GM04503 (cell line): Measurements from ENCODE around the gene SGCD.

Source experiments
- DNase-seq: peaks from one replicate; pipeline ENCODE4 v3.0.0-alpha.2; 2012; ENCODE audit warnings: low read depth

SGCD gene

DNA sequence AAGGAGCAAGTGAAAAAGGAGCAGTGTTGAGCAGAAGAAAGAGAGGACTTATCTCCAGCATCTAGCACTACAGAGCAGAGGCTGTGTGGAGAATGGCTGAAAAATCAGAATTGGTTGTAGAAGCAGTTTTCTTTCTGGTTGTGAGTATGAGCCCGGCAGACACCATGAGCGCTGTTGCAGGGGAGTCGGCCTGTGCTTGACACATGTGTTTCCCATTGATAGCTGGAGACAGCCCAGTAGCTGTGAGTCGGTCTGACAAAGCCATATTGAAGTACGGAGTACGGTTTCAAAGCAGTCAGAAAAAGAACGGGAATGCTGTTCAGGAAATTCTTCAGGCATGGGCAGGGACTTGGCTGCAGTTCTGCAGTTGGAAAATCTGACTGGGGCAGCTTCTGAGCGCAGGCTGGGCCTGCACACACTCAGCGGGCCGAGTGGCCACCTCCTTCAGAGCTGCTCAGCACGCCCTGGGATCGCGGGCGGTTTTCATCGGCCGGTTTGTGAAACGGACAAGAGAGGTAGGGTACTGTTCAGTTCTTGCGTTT, at the start of gene SGCD:
TSS of gene SGCD (plus strand) at position 447 of the 542 bp plus-strand sequence.
- peak; percentile 92 for DNase-seq

DNA sequence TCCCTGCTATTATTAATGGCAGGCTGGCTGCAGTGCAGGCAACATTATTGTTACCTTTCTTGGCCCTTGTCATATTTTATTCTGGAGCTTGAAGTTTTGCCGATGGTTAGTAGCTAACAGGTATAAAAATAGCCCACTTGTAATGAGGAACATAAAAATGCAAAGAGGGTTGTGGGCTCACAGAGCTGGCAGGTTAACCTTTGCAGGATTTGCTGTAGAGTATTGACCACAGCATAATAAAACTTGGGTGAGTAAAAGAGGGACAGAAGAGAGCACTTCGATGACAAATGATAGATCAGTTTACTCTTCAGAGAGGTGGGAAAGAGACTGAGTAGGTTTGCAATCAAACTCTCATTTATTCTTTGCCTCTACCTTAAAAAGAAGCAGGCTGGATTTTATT, 49.7 kb upstream of the SGCD start:
- DNase-seq: no peak

DNA sequence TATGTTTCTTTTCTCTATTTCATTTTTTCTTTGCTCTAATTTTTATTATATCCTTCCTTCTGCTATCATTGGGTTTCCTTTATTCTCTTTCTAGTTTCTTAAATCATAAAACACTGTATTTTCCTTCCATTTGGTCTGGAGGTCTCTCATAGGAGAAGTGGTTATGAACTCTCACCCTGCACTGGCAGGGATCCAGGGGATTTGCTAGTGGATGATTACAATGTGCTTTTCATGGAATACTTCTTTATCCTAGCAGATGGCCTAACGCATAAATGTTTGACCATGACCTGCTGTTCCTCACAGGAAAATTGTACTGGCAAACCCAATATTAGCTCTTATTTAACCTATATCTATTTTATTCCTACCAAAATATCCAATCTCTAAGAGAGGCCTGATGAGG, 31.5 kb upstream of the SGCD start:
- no peak for DNase-seq

DNA sequence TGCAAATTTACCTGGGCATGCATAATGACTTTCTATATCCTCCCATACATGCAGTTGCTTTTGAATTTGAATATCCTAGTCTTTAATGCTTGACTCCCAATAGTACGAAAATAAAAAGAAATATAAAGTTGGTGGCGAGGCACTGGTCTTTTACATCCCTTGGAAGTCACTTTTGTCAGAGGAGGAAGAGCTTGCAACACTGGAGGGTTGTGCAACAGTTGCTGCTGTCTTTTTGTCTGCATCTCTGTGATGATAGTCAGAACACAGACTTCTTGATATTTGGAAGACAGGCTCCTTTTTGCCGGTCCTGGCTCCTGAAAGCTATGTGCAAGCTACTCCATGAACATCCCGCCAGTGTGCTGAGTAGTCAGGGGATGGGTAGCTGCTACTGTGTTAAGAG, 16.8 kb upstream of the SGCD start:
- no peak for DNase-seq

DNA sequence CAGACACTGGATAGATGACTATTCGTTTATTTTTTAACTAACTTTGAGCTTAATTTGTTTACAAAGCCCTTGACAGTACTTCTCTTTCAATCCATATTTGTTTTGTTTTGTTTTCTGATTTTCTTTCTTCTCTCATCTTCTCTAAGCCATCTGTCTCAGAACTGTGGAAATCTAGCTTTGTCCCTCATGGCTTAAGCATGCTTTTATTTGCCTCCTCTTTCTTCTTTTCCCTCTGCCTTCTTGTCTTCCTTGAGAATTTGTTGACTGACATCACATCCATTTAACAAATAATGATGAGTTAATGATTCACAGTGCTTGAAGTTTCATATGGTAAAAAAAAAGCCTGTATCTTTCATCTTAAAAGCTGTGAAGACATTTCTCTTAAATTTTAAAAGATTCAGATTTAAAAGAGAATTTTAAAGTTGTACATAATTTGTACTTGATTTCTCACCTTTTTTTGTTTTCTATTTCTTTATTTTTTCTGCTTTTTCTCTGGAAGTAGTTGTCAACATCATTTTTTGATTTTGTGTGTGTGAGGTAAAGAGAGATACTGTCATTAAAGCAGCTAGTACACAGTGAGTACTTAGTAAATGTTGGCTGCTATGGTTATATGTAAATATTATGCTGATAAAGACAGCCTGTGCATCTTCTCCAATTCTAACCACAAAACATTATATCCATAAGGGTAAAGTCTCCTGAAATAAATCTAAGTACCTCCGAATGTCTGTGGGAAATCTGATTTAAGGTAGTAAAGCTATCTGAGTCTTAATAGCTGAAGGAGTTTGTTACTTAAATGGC, 13.9 kb upstream of the SGCD start:
- DNase-seq: no peak

DNA sequence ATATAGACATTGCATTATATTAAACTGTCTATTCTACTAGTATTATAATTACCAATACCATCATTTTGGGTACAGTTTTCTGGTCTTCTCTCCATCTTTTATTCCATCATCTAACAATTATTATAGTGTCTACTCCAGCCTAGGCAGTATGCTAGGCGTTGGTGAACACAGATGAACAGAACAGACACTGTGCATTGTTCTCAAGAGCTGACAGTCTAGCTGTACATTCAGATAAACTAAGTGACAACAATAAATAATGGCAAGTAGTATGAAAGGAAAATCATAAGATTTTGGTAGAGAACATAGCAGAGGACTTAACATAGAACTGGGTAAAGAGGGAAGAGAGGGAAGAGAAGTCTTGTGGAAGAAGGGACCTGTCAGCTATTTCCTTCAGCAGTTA, 12.5 kb upstream of the SGCD start:
- DNase-seq: no peak

DNA sequence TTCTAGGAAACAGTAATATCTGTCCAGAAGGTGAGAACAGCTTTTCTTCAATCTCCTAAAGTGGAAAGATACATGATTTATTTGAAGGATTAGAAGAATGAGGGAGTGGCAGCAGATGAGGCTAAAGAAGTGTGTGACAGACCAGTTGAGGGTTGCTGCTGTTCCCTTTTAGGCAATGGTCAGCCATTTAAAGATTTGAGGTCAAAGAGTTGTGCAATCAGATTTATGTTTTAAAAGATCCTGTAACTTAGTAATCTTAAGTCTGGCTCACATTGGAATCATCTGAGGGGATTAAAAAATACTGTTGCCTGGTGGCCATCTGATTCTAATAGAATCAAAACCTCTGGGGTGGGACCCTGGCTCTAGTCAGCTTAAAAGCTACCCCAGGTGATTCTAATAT, 4.3 kb upstream of the SGCD start:
- no peak for DNase-seq

DNA sequence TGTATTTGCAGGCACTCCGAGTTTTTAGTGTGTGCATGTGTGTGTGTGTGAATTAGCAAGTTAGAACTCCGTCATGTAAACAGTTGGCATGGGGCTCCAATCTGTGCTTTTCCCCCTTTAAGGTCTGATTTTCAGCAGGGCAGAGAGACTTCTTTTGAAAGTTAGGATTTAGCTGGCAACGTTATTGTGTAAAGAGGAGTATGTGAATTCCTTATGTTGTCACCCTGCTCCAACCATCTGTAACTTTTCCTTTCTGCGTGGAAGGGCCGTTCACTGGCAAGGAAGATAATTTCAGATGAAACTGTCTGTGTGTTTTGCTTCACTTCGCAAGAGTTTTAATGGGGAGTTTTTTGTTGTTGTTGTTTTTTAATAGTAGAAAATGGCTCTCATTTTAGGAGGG, 332 bp downstream of the SGCD start:
- DNase-seq: no peak

DNA sequence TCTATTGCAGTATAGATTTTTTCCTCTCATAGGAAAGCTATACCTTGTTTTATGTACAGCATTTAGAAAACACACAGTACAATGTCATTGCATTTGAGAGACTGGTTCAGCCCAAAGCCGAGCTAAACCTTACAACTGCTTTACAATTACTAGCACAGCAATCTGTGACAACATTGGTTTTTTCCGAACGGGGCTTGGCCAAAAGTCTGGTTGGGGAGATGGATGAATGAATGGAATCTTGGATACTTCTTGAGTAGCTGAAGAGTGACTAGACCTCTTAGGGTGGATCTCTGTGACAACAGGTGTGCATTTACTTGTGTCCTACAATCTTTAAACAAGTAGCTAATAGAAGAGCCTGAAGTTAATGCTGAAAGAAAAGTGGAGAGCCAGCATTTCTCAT, 1.2 kb downstream of the SGCD start:
- DNase-seq: no peak

DNA sequence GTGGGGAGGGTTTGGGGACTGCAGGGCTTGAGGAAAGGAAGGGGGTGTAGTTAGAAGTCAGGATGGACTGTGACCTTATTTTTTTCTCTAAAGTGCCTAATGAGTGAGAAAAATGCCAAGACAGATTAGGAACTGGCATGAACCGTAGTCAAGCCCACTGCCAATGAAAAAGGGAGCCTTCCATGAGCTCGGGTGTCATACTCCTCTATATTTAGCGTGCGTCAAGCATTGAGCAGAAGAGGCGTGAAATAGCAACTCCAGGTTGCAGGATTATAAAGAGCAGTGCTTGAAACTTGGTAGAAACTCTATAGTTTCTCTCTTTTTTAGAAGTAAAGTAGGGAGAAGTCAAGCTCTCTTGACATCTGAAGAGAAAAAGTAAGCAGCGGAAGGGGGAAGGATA, 1.8 kb downstream of the SGCD start:
- DNase-seq: no peak

DNA sequence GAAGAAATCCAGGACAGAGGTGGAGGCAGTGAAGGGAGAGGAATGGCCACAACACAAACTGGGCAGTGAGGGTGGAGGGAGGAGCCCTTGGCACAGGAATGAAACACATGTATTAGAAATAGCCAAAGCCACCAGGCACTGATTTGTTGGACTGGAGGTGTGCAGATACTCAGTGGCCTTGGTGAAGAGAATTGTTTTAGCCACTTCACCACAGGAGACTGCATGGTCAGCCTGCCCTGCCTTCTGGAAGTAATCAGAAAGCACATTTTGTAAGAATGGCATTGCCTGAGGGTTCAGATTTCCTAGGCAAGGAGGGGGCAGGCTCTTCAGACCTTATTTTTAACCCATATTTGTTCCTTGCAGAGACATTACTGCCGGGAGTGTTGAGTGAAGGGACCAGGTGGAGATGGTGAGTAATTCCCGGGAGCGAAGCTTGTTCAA, 2.2 kb downstream of the SGCD start:
- no peak for DNase-seq

DNA sequence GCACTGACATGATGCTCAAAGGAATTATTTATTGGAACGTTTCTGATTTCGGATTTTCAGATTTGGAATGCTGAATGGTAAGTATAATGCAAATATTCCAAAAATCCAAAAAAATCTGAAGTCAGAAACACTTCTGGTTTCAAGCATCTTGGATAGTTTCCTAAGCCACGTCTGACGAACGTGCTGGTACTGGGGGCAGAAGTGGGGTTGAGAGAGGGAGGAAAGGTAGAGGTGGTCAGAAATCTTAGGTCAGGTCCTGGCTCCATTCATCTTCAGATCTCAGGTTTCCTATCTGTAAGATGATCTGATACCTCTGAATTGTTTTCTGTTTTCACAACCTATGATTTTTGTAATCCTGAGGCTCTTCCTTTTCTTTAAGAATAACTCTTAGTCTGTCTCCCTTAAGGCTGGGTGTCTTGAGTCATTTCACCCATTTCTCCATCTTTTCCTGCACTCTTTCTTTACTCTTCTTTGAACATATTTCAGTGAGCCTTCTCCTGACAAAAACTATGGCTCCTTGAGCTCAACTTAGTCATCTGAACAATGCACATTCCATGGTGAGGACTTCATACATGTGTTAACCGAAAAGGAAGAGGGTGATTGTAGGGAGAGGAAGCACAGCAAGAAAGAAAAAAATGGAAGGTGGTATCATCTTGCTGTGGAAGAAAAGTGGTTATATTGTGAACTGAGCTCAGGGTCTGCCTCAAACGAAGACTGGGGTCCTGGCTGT, 3.3 kb downstream of the SGCD start:
- DNase-seq: no peak

DNA sequence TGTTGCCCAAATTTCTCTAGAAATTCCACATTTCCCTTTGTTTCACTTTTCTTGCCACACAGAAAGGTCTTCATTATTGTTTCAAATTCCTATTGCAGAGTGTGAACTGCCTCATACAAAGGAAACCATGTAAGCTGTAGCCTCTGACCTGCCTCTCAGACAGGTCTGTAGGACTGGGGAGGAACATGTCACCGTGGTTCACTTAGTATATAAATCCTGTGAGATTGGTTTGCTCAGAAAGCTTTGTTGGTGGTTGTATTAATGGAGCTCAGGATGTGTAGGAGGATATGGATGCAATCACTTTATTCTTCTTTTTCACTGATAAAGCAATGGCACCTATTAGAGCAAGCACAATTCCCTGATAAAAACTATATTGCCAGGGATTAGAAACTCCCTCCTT, 4.2 kb downstream of the SGCD start:
- DNase-seq: no peak

DNA sequence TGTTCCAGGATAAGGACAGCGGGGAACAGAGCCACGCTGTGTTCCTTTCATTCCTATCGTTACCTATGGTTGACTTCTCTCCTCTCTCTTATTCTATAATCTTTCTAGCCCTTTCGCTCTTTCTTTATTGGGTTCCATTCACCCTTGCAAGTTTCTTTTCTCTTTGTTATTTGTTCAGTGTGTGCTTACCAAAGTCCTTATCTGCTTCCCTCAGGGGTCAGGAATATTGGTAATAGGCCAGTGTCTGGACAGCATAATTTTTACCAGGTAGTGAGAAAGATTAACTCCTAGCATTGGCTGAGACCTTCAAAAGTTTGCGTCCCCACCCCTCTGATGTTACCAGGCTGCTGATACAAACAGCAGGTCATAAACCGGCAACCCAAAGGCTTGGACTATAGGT, 4.9 kb downstream of the SGCD start:
- no peak for DNase-seq

DNA sequence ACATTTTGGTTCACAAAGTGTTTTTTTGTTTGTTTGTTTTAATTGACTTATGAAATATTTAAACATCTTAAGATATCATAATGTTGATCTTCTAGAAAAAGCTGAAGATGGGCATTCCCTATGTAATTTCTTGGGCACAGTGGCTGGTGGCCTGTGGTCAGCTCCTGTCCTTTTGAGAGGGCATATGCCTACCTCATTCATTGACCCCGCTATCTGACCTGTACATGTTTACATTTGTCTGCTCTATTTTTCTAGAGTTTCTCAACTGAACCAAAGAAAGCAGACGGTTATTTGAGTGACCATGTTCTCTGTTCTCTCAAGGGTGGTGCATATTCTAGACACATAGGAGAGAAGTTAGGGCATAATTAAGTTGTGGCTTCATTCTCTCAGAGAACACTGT, 5.3 kb downstream of the SGCD start:
- no peak for DNase-seq

DNA sequence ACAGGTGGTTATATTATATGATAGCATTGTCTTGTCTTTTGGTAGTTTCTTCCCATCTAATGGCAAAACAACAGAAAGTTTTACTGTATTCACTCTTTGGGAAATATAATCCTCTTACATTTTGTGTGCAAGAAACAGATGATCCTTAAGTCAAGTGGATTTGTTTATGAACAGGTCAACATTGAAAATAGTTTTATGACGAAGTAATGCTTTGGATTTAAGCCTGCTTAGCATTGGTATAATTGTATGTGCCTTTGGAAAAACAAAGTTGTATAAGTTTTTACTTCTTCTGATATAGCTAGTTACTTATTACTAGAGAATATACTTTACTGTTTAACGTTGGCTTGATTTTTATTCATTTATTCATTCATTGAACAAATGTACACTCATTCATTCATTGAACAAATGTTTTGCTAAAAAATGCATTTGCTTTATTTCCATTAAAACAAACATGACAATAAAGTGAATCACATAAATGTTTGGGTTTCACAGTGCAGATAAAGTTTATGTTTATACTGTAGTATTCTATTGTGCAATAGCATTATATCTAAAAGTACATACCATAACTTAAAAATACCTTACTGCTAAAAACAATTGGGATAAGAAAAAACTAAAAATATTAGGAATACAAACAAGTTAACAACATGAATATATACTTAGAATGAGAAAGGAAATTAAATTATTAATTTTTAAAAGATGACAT, 12.3 kb downstream of the SGCD start:
- DNase-seq: no peak

DNA sequence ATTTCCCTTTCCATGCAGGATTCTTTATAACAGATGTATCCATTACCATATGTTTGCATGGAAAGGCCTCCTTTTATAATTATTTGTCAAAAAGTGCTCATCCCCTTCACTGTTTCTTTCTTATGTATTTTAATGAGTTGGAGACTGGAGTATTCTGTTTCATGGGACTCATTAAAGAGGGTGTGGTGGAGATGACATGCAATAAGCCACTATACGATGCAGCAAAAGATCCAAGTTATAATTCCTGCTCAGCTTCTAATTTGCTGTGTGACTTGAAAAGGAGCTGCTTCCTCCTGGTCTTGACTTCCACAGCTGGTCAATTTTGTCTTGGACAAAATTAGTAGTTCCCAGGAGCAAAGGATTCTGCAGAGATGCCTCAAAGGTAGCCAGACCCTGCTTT, 13.9 kb downstream of the SGCD start:
- no peak for DNase-seq

DNA sequence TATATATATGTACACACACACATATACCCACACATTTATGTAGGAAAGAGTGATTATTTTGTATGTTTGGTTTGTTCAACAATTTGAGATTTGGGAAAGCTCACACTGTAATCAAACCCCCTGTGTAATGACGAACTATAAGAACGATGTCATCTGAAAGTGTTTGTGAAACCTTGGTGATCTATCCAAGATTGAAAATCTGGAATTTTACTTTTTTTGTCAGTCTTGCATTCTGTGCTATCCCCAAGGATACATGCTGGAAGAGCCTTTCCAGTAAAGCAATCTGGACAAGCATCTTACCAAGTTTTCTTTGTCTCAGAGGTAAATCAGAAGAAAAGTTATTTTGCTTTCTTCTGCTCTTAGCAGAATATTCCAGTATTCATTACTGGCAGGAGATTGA, 23.3 kb downstream of the SGCD start:
- DNase-seq: no peak

DNA sequence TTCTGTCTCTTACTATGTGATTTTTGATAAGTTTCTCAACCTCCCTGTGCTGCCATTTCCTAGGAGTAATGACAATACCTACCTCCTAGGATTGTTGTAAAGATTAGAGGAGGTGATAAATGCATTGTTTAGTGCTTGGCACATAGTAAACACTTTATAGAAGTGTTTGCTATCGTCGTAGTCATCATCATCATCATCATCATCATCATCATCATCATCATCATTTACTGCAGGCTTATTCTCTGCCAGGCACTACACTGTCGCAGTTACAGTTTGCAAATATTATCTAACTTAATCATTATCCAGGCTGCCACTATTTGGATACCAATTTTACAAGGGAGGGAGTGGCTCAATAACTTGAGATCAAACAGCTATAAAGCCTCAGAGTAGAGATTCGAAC, 24.5 kb downstream of the SGCD start:
- DNase-seq: no peak

DNA sequence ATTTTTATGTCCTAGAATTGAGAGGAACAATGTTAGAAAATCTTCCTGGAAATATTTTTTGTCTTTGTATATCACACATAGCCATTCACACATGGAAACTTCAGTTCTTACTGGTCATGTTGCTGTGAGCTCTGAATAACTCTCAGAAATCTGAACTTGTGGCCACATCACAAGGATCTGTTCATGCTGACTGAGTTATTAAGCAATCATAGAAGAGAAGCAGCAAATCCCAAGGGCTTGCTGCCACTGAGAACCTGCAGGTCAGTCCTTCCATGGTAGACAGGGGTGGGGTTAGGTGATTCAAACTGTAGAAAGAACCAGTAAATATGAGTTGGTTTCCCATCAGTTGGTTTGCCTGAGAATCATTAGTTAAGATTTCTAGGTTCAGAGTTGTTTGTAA, 27.6 kb downstream of the SGCD start:
- DNase-seq: no peak

DNA sequence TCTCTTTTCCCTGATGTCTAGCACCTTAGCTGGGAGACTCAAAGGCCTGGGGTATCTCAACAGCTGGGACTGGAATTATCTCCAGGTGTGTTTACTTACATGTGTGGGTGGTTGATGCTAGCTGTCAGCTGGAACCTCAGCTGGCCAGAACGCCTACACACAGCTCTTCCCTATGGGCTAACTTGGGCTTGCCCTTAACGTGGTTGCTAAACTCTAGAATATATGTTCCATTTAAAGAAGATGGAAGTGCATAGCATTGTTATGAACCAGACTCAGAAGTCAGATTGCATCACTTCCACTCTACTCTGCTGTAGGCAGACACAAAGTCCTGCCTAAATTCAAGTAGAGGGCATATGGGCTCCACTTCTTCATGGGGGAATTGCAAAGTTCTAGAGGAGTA, 29.3 kb downstream of the SGCD start:
- no peak for DNase-seq

DNA sequence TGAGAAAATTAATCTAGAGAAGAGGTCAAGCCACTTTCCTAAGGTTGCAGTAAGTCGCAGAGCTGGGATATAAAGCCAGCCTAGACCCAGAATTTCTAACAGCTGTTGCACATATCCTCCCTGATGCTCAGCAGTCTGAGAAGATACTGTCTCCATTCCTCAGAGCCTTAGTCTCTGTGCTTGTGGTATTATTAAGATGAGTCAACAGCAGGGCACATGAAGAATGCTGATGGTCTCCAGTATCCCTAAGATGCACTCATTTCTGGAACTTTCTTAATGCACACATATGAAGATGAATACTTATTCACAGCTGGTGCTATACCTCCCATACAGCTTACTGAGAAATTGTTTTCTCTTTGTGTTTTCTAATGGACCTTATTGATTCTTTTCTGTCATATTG, 32.5 kb downstream of the SGCD start:
- peak; percentile 88 for DNase-seq
